ENCODE data around the gene LAMA2. TPM values are rescaled to one million over a fixed set of nuclear protein-coding genes. Genes with fewer than 3 reads are reported as not detected.

The LAMA2 gene
- total RNA-seq, 1 donor from 2014 or later, result 1.8 TPM

GRCh38 chr6:129364037-129364436, 481.1 kb downstream of the LAMA2 start:
- no peaks in the 10 kb centered on the region for H4K20me1 ChIP-seq (ENCODE audit: insufficient read depth, low read length)
- no peak overlapping the region for H2AFZ ChIP-seq (ENCODE audit: low read depth, low read length)
- no peak overlapping the region for H3K27ac Mint-ChIP-seq (ENCODE audit: unreplicated experiment)
- no peaks in the 10 kb centered on the region for H3K79me2 ChIP-seq (ENCODE audit: insufficient read depth, low read length)
- no peak overlapping the region for H3K4me3 ChIP-seq (ENCODE audit: insufficient read depth, low read depth, low read length)
- peaks cover 2% of the 10 kb centered on the region for H3K4me1 Mint-ChIP-seq (ENCODE audit: low read depth, unreplicated experiment)
- H3K9me3 ChIP-seq (ENCODE audit: insufficient read depth, low read depth, low read length), result no peaks in the 10 kb centered on the region
- no peak overlapping the region for H3K27ac ChIP-seq (ENCODE audit: low read depth, low read length)
- no peak for DNase-seq (ENCODE audit: low read depth)
- H3K9me3 Mint-ChIP-seq (ENCODE audit: unreplicated experiment), result no peaks in the 10 kb centered on the region
- TF ChIP-seq EZH2 (IDR thresholded peaks at IDR 0.05; ENCODE audit: insufficient read depth, low read length), result no peak
- no peak for TF ChIP-seq CTCF (IDR thresholded peaks at IDR 0.05; ENCODE audit: insufficient read depth, low read depth, low read length)
- no peaks in the 10 kb centered on the region for H3K27me3 ChIP-seq (ENCODE audit: insufficient read depth, low read length)
- H3K36me3 Mint-ChIP-seq (ENCODE audit: low read depth, unreplicated experiment), result no peaks in the 10 kb centered on the region
- no peaks in the 10 kb centered on the region for H3K36me3 ChIP-seq (ENCODE audit: insufficient read depth, low read length)
- H3K27me3 Mint-ChIP-seq (ENCODE audit: low read depth, unreplicated experiment), result no peaks in the 10 kb centered on the region
- FAIRE-seq, result no peak
- H3K9ac ChIP-seq (ENCODE audit: low read length), result no peak overlapping the region
- H3K4me2 ChIP-seq (ENCODE audit: low read length), result no peak overlapping the region
- no peak overlapping the region for H3K4me3 Mint-ChIP-seq (ENCODE audit: unreplicated experiment)
- no peaks in the 10 kb centered on the region for H3K4me1 ChIP-seq (ENCODE audit: insufficient read depth, low read length)

- Histone ChIP-seq H3K27ac (ENCODE audit: low read depth, low read length) (no peak overlapping the region), H3K4me2 (ENCODE audit: low read length) (no peak overlapping the region), H3K9me3 (ENCODE audit: insufficient read depth, low read depth, low read length) (no peaks in the 10 kb centered on the region), H3K9ac (ENCODE audit: low read length) (no peak overlapping the region), H3K4me1 (ENCODE audit: insufficient read depth, low read length) (peaks cover under 1% of the 10 kb centered on the region), H3K79me2 (ENCODE audit: insufficient read depth, low read length) (no peaks in the 10 kb centered on the region), H3K27me3 (ENCODE audit: insufficient read depth, low read length) (no peaks in the 10 kb centered on the region), H3K4me3 (ENCODE audit: insufficient read depth, low read depth, low read length) (no peak overlapping the region), H4K20me1 (ENCODE audit: insufficient read depth, low read length) (no peaks in the 10 kb centered on the region), H3K36me3 (ENCODE audit: insufficient read depth, low read length) (no peaks in the 10 kb centered on the region), H2AFZ (ENCODE audit: low read depth, low read length) (no peak overlapping the region)
- Mint-ChIP-seq H3K4me3 (ENCODE audit: unreplicated experiment) (no peak overlapping the region), H3K9me3 (ENCODE audit: unreplicated experiment) (no peaks in the 10 kb centered on the region), H3K4me1 (ENCODE audit: low read depth, unreplicated experiment) (peaks cover 2% of the 10 kb centered on the region), H3K27ac (ENCODE audit: unreplicated experiment) (no peak overlapping the region), H3K27me3 (ENCODE audit: low read depth, unreplicated experiment) (no peaks in the 10 kb centered on the region), H3K36me3 (ENCODE audit: low read depth, unreplicated experiment) (no peaks in the 10 kb centered on the region)
- DNase-seq (ENCODE audit: low read depth), result no peak
- no peak for FAIRE-seq
- TF ChIP-seq EZH2 (IDR thresholded peaks at IDR 0.05; ENCODE audit: insufficient read depth, low read length) (no peak), CTCF (IDR thresholded peaks at IDR 0.05; ENCODE audit: insufficient read depth, low read depth, low read length) (no peak)
These were observed 481.8 kb downstream of the LAMA2 start for GRCh38 chr6:129364767-129365166.

- H3K4me1 ChIP-seq (ENCODE audit: insufficient read depth, low read length), result peaks cover 4% of the 10 kb centered on the region
- H3K27ac ChIP-seq (ENCODE audit: low read depth, low read length), result no peak overlapping the region
- Mint-ChIP-seq H3K9me3 (ENCODE audit: unreplicated experiment) (no peaks in the 10 kb centered on the region), H3K36me3 (ENCODE audit: low read depth, unreplicated experiment) (no peaks in the 10 kb centered on the region), H3K4me3 (ENCODE audit: unreplicated experiment) (no peak overlapping the region), H3K27me3 (ENCODE audit: low read depth, unreplicated experiment) (no peaks in the 10 kb centered on the region), H3K27ac (ENCODE audit: unreplicated experiment) (no peak overlapping the region), H3K4me1 (ENCODE audit: low read depth, unreplicated experiment) (peaks cover 4% of the 10 kb centered on the region)
- H3K4me3 ChIP-seq (ENCODE audit: insufficient read depth, low read depth, low read length), result no peak overlapping the region
- H4K20me1 ChIP-seq (ENCODE audit: insufficient read depth, low read length), result no peaks in the 10 kb centered on the region
- H2AFZ ChIP-seq (ENCODE audit: low read depth, low read length), result no peak overlapping the region
- no peaks in the 10 kb centered on the region for H3K79me2 ChIP-seq (ENCODE audit: insufficient read depth, low read length)
- H3K4me2 ChIP-seq (ENCODE audit: low read length), result no peak overlapping the region
- DNase-seq (ENCODE audit: low read depth) (no peak), FAIRE-seq (no peak)
- TF ChIP-seq CTCF (IDR thresholded peaks at IDR 0.05; ENCODE audit: insufficient read depth, low read depth, low read length), result no peak
- no peak for TF ChIP-seq EZH2 (IDR thresholded peaks at IDR 0.05; ENCODE audit: insufficient read depth, low read length)
- H3K9ac ChIP-seq (ENCODE audit: low read length), result no peak overlapping the region
- no peaks in the 10 kb centered on the region for H3K36me3 ChIP-seq (ENCODE audit: insufficient read depth, low read length)
- no peaks in the 10 kb centered on the region for H3K9me3 ChIP-seq (ENCODE audit: insufficient read depth, low read depth, low read length)
- H3K27me3 ChIP-seq (ENCODE audit: insufficient read depth, low read length), result no peaks in the 10 kb centered on the region
These were observed 485.1 kb downstream of the LAMA2 start for GRCh38 chr6:129368076-129368475.
